ENCODE measurements around the gene WNT8A. TPM values are rescaled to one million over a fixed set of nuclear protein-coding genes. Genes with fewer than 3 reads are reported as not detected.

Gene WNT8A
- total and polyA plus RNA-seq, 2 of the 8 experiments (the other 6 are each of a cell fraction or from before 2014, with no cell fraction given): 0.06 TPM; not detected in 1

DNA sequence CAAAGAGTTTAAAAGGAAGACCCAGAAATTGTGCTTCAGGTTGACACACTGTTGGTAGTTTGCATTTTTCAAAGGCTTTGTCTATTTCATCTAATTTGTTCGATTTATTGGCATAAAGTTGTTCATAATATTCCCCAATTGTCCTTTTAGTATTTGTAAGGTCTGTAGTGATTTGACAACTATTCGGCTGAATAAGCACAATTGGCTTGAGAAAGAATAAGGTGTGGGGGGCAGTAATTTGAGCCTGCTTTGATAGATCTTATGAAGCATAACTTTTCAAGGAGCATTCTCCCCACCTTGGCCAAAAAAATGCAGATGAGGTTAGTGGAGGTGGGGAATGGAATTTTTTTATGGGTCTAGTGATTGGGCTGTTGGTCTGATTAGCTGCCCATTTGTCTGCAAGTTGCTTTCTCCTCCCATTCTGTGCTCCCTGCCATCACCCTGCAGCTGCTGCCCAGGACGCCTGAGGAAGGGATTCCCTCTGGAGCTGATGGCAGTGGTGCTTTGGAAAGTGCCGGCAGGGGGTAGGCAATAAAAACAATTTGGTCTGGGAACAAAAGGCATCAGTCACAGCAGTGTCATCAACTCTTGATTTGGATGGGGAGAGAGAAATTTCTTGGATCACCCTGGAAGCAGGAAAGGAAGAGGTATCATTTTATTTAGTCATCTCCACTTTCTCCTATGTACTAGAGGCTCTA, 26.6 kb downstream of the WNT8A start:
- Histone ChIP-seq H3K4me1 (replicated peaks in 1 of 4; ENCODE audit: control insufficient read depth in 3 of 4, insufficient read depth in 4 of 4, low read length in 3 of 4) (peaks cover 0 to 9% (median 5%) of the 10 kb centered on the region in 4 experiments; a peak in 5 of 7 replicates), H3K23me2 (ENCODE audit: low read depth, low read length) (no peaks in the 10 kb centered on the region), H3K79me2 (ENCODE audit: control insufficient read depth in 1 of 2, insufficient read depth in 2 of 2, low read length in 2 of 2) (no peaks in the 10 kb centered on the region), H3K4ac (replicated peaks; ENCODE audit: insufficient read length, low read depth, low read length) (no peak overlapping the region), H3K4me2 (ENCODE audit: insufficient read depth in 1 of 2, low read depth in 2 of 2, low read length in 2 of 2) (peak overlapping the region in 1 of 2 experiments; percentile 5; a peak in 1 of 4 replicates), H4K8ac (ENCODE audit: extremely low read depth, insufficient read depth, low read length) (no peak overlapping the region), H2AFZ (ENCODE audit: low read length) (no peak overlapping the region), H3K23ac (ENCODE audit: insufficient read length) (no peak overlapping the region), H2AK5ac (ENCODE audit: low read depth, low read length) (no peak overlapping the region), H3K18ac (ENCODE audit: extremely low read depth, low read length) (no peak overlapping the region), H3K14ac (ENCODE audit: insufficient read length) (no peak overlapping the region), H3K27ac (ENCODE audit: low read depth, low read length) (no peak overlapping the region), H4K5ac (ENCODE audit: insufficient read length, low read depth, low read length) (no peak overlapping the region), H2BK15ac (ENCODE audit: low read length) (no peak overlapping the region), H3K56ac (replicated peaks; ENCODE audit: insufficient read length, low read depth, low read length) (no peak overlapping the region), H2BK5ac (ENCODE audit: low read depth, low read length) (no peak overlapping the region), H2BK12ac (ENCODE audit: low read depth, low read length) (no peak overlapping the region), H3K4me3 (ENCODE audit: extremely low read depth in 1 of 4, insufficient read depth in 2 of 4, low read depth in 3 of 4, low read length in 4 of 4) (no peak overlapping the region), H3K9ac (replicated peaks in 1 of 4; ENCODE audit: extremely low read depth in 1 of 4, low read depth in 3 of 4, low read length in 3 of 4) (no peak overlapping the region), H4K91ac (replicated peaks; ENCODE audit: insufficient read length, low read length) (no peak overlapping the region), H2BK20ac (ENCODE audit: low read length) (no peak overlapping the region), H4K20me1 (replicated peaks in 1 of 2; ENCODE audit: control insufficient read depth in 1 of 2, insufficient read depth in 2 of 2, low read length in 2 of 2) (no peaks in the 10 kb centered on the region), H2BK120ac (replicated peaks; ENCODE audit: low read depth, low read length) (no peak overlapping the region), H3K27me3 (replicated peaks in 1 of 4; ENCODE audit: control insufficient read depth in 3 of 4, extremely low read depth in 1 of 4, insufficient read depth in 3 of 4, low read length in 3 of 4) (no peaks in the 10 kb centered on the region), H3K79me1 (ENCODE audit: low read depth, low read length) (no peaks in the 10 kb centered on the region), H3K9me3 (ENCODE audit: insufficient read depth in 2 of 2, low read depth in 1 of 2, low read length in 1 of 2) (no peaks in the 10 kb centered on the region), H3K36me3 (ENCODE audit: control insufficient read depth in 2 of 4, insufficient read depth in 4 of 4, low read length in 3 of 4) (no peaks in the 10 kb centered on the region)
- FAIRE-seq (no peak), DNase-seq (ENCODE audit: low read depth in 1 of 2, low spot score in 2 of 2) (no peak)
- 52% methylated on average over 4 of the region's 4 CpGs; no CpG with 5 or more reads in 1 of the 2 experiments for WGBS, 2 experiments (ENCODE audit: extremely low coverage in 1 of 2, insufficient coverage in 1 of 2, insufficient read length in 1 of 2, insufficient replicate concordance in 2 of 2, low coverage in 1 of 2, low lambda C conversion rate in 2 of 2, missing lambda C conversion rate in 1 of 2)
- ChIA-PET POLR2A (ENCODE audit: partially characterized antibody) (no interaction called here), CTCF (ENCODE audit: partially characterized antibody) (interaction anchor here (0.6 to 3.1 kb wide), 13 partner anchors 11 to 861 kb away, joined by 3 to 22 read pairs (median 4); no protein-coding TSS in a partner anchor)
- TF ChIP-seq CTBP2 (IDR thresholded peaks at IDR 0.05; ENCODE audit: borderline replicate concordance, insufficient read depth, insufficient read length, low read length) (no peak), SP1 (IDR thresholded peaks at IDR 0.05; ENCODE audit: low read depth, low read length) (no peak), MAFK (IDR thresholded peaks at IDR 0.05; ENCODE audit: low read depth, low read length) (no peak), NRF1 (IDR thresholded peaks at IDR 0.05; ENCODE audit: low read depth, low read length) (no peak), POLR2AphosphoS5 (IDR thresholded peaks at IDR 0.05; ENCODE audit: low read depth, low read length) (no peak), CHD2 (IDR thresholded peaks at IDR 0.05; ENCODE audit: low read length) (no peak)
